GF-D8 (cell line): ENCODE data around the gene ZNF587B.
"Not testable (repeated sequence)": the region's sequence is repeated elsewhere in the genome, so short reads cannot be mapped to it uniquely, and the experiment has no call there.

ENCODE experiments used
- DNase-seq: peaks from one replicate; lab custom pipeline; 2025; lab: John Stamatoyannopoulos, UW

Gene ZNF587B

DNA sequence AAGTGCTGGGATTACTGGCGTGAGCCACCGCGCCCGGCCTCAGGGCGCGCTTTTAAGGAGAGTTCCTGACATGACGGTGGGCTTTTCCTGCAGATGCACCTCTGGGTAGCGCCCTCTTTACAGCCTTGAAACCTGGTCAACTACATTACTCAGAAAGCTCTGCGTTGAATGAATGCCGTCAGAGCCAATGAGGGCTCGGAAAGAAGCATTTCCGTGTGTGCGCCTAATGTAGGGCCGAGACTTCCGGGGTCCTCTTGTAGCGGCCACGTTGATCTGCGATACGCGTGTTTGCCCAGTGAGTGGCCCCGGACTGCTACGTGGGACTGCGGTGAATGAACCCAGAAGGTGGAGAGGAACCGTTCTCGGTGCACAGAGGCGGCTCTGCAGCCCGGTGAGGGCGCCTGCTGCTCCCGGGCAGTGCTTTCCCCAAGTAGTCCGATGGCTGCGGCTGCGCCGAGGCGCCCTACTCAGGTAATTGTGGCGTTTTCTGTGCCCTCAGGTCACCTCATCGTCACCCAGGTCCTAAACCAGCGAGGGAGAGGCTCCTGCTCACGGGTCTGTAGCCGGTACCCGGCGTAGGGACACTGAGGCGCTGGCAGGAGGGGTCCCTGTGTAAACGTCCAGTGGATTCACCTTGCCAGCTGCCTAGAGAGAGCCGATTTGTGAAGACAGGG, 10.5 kb upstream of the ZNF587B start:
- DNase-seq = peak; percentile 85

DNA sequence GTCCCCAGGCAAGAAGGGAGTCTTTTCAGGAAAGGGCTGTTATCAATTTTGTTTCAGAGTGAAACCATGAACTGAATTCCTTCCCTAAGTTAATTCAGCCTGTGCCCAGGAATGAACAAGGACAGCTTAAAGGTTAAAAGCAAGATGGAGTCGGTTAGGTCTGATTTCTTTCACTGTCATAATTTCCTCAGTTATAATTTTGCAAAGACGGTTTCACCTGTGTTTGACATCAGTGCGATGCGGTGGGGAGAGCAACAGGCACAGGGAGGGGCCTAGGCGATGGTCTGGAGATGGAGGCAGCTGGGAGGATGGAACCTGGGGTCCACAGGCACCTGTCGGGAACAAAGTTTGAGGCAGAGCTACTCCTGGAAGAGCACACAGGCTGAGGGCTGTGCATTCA, 9.5 kb upstream of the ZNF587B start:
- DNase-seq = no peak

DNA sequence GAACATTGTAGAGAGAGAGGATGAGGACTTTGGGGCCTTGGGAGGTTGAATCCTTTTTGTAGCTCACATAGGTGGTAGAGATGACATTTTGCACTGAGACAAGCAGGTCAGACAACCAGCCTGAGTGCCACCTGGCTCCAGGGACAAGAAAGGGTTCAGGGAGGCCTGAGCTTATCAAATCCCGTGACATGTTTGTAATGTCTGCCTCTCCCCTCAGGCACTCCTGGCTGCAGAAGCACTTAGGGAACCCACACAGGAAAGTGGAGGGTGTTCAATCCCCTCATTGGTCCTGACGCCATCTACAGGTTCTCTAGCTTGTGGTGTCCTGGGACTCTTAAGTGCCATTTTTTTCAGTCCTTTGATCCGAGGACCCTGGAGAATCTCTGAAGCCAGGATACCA, 9.0 kb upstream of the ZNF587B start:
- DNase-seq = not testable (repeated sequence)

DNA sequence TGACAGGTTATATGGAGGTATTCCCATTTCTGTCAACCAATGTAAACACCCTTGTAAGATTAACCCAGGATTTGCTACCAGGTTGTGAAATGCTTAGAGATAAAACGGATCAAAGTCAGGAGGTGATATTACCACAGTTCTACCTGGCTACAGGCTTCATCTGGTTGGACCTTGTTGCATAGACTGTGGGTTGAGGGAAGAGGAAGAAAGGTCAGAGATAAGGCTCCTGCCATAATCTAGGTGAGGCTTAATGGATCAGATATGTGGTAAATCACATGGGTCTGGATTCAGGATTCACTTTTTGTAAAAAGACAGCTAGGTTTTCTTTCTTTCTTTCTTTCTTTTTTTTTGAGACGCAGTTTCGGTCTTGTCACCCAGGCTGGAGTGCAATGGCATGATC, 8.6 kb upstream of the ZNF587B start:
- DNase-seq = not testable (repeated sequence)

DNA sequence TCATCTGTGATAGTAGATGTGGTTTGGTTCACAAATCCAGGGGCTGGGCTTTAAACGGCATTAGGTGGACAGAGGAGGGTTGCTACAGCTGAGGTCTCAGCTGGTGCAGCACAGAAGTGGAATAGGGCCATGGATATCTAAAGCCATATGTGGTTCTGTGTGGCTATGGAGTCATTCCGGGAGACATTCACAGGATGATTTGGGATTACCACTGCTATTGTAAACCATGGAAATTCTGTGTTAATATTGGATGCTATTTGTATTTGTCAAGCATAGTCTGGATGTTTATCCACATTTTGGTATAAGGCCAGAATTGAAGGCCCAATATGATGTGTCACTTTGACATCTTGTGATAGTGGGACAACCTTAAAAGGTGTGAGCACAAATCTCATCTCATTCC, 6.9 kb upstream of the ZNF587B start:
- DNase-seq = not testable (repeated sequence)

DNA sequence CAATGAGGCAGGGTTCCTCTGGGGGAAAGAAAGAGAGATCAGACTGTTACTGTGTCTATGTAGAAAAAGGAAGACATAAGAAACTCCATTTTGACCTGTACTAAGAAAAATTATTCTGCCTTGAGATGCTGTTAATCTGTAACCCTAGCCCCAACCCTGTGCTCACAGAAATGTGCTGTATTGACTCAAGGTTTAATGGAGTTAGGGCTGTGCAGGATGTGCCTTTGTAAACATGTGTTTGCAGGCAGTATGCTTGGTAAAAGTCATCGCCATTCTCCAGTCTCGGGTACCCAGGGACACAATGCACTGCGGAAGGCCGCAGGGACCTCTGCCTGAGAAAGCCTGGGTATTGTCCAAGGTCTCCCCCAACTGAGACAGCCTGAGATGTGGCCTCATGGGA, 6.5 kb upstream of the ZNF587B start:
- DNase-seq = not testable (repeated sequence)

DNA sequence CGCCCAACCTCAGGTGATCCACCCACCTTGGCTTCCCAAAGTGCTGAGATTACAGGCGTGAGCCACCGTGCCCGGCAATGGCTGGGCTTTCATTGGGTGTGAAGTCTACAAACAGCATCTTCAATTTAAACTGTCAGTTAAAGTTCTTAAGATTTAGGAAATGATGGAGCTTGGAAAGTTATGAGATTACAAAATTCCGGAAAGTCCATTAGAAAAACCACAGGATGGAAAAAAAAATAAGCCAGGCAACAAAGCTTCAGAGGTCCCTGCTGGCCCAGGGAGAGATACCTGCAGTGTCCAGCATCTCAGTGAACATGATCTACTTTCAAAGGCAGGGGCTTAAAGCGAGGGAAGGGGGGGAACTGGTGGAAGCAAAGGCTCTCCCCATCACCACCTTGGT, 4.6 kb upstream of the ZNF587B start:
- DNase-seq = no peak

DNA sequence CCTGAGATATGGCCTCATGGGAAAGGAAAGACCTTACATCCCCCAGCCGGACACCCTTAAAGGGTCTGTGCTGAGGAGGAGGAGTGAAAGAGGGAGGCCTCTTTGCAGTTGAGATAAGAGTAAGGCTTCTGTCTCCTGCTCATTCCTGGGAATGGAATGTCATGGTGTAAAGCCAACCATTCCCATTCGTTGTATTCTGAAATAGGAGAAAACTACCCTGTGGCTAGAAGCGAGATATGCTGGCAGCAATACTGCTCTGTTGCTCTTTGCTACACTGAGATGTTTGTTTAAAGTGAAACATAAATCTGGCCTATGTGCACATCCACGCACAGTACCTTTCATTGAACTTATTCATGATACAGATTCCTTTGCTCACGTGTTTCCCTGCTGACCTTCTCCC, 783 bp upstream of the ZNF587B start:
- no peak for DNase-seq

DNA sequence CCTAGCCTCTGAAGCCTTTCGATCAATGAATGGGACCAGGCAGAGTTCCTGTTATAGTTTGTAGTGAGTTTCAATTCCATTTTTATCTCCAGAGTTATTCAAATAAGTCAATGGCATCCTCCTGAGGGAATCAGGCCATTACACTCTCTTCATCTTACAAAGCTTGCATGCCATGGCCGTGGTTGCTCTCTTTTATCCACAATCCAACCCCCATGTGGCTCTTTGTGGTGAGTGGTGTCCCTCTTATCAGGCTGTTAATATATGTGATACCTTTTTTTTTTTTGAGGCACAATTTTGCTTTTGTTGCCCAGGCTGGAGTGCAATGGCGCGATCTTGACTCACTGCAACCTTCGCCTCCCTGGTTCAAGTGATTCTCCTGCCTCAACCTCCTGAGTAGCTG, 6.9 kb downstream of the ZNF587B start:
- not testable (repeated sequence) for DNase-seq

DNA sequence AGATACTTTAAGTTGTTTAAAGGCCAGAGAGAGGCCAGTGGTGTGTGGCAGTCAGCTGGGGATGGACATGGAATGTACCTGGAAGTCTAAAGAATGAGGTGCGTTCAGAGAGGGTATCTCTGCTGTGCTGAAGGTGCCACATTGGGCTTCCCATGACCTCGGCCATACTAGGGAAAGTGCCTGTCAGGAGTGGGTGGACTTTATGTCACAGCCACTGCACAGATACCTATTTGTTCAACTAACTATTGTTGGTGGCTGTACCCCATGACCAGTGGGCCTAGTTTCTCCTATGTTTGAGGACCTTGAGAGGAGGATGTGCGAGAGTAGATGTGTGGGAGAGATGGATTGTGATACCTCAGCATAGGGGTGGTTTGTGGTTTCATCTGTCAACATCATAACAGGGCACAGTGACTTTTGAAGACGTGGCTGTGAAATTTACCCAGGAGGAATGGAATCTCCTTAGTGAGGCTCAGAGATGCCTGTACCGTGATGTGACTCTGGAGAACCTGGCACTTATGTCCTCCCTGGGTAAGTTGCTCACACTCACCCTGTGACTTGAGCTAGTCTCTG, 8.6 kb downstream of the ZNF587B start:
- not testable (repeated sequence) for DNase-seq

DNA sequence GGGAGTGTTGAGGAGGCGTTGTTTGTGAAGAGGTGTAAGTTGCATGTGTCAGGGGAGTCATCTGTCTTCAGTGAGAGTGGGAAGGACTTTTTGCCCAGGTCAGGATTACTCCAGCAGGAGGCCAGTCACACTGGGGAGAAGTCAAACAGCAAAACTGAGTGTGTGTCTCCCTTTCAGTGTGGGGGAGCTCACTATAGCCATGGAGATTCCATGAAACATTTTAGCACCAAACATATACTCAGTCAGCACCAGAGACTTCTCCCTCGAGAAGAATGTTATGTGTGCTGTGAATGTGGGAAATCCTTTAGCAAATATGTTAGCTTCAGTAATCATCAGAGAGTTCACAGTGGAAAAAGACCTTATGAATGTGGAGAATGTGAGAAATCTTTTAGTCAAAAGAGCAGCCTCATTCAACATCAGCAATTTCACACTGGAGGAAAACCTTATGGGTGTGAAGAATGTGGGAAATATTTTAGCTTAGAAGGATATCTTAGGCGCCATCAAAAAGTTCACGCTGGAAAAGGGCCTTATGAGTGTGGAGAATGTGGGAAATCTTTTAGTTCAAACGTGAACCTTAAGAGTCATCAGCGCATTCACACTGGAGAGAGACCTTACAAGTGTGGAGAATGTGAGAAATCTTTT, 11.1 kb downstream of the ZNF587B start:
- DNase-seq = no peak

DNA sequence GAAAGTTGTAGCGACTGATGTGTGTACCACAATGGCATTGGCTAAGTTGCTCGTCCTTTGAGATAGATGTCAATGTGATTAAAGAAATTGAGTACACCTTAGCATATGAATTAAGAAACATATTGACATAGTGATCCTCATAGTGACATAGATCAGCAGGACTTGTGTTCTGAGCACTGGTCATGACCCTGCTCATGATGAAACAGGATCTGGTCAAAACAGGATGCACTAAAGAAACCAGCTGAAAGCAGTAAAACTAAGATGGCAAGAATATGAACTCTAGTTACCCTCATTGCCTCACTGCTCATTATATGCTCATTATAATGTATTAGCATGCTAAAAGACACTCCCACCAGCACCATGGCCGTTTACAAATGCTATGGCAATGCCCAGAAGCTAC, 17.1 kb downstream of the ZNF587B start:
- DNase-seq = peak; percentile 42

DNA sequence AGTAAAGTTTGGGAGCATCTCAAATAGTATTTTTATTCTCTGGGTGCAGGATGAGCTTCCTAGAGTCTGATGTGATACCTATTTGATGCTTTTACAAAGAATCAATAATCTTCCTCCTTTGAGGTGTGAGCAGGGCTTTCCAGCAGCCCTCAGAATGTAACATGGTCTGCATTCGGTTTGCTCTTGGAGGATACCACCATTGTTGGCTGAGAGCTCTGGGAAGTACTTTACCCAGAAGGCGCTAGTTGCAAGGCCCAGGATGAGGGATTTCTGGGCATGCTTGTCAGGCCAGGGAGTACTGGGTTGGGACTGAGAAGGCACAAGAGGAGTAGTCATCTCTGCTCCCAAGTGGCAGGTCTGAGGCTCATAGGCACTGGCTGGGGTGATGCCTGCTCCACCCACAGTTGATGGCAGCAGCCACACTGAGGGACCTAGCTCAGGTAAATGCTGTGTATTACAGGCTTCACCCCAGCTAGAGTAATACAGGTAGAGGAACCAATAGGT, 19.1 kb downstream of the ZNF587B start:
- DNase-seq = not testable (repeated sequence)

DNA sequence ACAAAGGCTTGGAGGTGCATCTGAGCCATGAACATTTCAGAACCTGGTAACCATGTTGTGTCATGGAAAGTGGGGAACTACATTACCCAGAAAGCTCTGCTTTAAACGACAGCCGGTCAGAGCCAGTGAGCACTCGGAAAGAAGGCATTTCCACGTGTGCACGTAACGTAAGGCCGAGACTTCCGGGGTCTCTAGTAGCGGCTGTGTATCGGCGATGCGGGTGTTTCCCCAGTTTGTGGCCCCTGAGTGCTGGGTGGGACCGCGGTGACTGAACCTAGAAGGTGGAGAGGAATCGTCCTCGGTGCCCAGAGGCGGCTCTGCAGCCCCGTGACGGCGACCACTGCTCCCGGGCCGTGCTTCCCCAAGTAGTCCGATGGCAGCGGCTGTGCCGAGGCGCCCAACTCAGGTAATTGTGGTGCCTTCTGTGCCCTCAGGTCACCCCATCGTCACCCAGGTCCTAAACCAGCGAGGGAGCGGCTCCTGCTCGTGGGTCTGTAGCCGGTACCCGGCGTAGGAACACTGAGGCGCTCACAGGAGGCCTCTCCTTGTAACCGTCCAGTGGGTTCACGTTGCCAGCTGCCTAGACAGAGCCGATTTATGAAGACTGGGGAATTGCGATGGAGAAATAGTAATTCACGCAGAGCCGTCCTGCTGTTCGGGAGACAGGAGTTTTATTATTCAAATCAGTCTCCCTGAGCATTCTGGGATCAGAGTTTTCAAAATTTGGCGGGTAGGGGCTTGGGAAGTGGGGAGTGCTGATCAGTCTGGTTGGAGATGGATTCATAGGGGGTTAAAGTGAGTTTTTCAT, 19.8 kb downstream of the ZNF587B start, which contains the start of gene ZNF587:
Gene ZNF587 (plus strand): TSS at position 194 of the 808 bp plus-strand sequence. CDS start 180 bp downstream, at position 374.
- peak; percentile 28 for DNase-seq

DNA sequence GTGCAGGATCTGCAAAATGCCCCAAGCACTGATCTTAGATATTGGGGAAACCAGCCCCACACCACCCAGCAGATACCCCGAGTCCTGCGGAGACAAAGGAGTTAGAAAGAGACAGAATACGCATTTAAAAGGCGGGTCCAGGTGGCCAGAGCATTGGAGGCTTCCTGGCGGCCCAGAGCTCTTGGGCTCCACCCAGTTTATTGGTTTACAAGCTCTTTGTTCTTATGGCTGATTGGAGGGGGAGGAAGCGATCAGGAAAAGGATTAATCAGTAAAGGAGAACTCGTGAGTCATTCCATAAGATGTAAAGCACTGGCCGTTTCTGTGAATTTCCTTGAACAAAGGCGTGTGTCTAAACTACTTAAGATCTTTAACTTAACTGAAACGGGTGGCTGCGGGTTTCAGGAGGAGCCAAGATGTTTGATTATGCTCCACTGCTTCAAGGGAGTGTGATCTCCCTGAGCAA, 20.5 kb downstream of the ZNF587B start:
- DNase-seq = no peak

DNA sequence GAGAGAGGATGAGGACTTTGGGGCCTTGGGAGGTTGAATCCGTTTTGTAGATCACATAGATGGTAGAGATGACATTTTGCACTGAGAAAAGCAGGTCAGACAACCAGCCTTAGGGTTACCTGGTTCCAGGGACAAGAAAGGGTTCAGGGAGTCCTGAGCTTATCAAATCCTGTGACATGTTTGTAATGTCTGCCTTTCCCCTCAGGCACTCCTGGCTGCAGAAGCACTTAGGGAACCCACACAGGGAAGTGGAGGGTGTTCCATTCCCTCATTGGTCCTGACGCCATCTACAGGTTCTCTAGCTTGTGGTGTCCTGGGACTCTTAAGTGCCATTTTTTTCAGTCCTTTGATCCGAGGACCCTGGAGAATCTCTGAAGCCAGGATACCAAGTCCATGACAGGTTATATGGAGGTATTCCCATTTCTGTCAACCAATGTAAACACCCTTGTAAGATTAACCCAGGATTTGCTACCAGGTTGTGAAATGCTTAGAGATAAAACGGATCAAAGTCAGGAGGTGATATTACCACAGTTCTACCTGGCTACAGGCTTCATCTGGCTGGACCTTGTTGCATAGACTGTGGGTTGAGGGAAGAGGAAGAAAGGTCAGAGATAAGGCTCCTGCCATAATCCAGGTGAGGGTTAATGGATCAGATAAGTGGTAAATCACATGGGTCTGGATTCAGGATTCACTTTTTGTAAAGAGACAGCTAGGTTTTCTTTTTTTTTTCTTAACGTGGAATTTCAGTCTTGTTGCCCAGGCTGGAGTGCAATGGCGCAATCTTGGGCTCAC, 21.9 kb downstream of the ZNF587B start:
- DNase-seq = not testable (repeated sequence)

DNA sequence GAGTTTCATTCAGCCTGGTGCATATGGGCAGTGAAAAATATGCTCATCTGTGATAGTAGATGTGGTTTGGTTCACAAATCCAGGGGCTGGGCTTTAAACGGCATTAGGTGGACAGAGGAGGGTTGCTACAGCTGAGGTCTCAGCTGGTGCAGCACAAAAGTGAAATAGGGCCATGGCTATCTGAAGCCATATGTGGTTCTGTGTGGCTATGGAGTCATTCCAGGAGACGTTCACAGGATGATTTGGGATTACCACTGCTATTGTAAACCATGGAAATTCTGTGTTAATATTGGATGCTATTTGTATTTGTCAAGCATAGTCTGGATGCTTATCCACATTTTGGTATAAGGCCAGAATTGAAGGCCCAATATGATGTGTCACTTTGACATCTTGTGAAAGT, 24.0 kb downstream of the ZNF587B start:
- DNase-seq = not testable (repeated sequence)

DNA sequence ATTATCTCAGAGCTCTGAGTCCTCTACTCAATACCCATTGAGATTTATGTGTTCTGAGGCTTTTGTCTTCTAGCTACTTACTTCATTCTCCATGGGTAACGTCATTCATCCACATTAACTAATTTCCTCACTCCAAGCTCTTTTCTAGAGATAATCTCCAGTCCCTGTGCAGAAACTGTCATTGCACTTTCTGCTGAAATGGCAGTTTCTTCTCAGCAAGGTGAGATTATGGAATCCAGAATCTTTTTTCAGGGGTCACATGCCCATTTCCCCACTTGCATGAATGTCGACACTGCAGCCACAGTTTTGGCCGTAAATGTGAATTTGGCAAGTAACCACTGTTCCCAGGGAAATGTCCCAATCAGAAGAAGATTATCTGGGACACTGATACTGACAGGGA, 32.3 kb downstream of the ZNF587B start:
- DNase-seq = not testable (repeated sequence)

DNA sequence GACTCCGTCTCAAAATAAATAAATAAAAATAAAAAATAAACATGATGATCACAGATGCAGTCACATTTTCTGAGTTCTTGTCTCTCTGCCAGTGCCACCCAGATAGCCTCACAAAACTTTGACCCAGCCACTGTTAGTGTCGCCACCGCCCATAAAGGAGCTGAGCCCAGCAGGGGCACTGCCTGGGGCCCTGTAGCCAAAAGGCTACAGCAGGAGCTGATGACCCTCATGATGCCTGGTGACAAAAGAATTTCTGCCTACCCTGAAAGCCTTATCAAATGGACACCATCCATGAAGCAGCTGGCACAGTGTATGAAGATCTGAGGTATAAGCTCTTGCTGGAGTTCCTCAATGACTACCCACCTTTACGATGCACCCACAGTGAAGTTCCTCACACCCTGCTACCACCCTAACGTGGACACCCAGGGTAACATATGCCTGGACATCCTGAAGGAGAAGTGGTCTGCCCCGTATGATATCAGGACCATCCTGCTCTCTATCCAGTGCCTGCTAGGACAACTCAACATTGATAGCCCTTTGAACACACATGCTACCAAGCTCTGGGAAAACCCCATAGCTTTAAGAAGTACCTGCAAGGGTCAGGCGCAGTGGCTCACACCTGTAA, 37.9 kb downstream of the ZNF587B start:
- no peak for DNase-seq

DNA sequence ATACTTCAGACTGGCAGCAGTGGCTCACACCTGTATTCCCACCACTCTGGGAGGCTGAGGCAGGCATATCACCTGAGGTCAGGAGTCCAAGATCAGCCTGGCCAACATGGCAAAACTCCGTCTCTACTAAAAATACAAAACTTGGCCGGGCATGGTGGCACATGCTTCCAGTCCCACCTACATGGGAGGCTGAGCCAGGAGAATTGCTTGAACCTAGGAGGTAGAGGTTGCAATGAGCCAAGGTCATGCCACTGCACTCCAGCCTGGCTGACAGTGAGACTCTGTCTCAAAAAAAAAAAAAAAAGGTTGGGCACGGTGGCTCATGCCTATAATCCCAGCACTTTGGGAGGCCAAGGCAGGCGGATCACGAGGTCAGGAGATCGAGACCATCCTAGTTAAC, 39.6 kb downstream of the ZNF587B start:
- not testable (repeated sequence) for DNase-seq

DNA sequence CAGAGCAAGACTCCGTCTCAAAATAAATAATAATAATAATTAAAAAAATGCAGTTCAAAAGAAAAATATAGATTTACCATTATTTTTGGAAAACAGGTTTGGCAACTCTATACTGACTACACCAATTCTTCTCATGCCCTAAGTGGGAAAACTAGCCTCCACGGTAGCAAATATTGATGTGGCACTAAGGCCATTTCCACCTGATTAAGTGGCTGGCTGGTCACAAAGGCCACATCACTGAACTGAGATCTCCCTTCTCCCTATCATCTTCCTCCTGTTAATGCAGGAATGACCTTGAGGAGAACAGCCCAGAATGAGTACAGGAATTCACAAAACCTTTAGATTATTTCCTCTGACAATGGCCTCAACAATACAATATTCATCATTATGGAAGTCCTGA, 40.1 kb downstream of the ZNF587B start:
- no peak for DNase-seq
